ENCODE data around the gene CHSY1.

Gene CHSY1

DNA sequence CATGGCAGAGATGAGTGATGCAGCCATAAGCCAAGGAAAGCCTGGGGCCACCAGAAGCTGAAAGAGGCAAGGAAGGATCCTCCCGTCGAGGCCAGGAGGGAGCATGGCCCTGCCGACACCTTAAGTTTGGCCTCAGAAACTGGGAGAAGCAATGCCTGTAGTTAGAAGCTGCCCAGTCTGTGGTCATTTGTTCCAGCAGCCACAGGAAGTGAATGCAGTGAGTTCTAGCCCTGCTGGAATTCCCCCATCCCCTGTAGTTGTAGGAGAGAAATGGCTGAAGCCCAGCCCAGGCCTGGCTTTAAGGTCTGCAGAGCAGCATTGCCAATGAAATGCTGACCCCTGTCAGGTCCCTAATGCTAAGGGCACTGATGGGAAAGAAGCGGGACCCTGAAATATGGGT, 12.2 kb upstream of the CHSY1 start:
- Histone ChIP-seq H3K36me3 (ENCODE audit: control insufficient read depth, insufficient read depth, low read length) (no peaks in the 10 kb centered on the region), H3K9ac (no peak overlapping the region), H3K4me3 (ENCODE audit: low read depth, low read length) (no peak overlapping the region), H3K27me3 (ENCODE audit: control insufficient read depth, insufficient read depth, low read length) (no peaks in the 10 kb centered on the region), H3K4me2 (ENCODE audit: low read length) (no peak overlapping the region), H3K9me3 (ENCODE audit: control insufficient read depth, low read length) (no peaks in the 10 kb centered on the region), H3K27ac (no peak overlapping the region), H2AFZ (no peak overlapping the region), H3K4me1 (no peaks in the 10 kb centered on the region), H3K79me2 (no peaks in the 10 kb centered on the region)
- TF ChIP-seq CTCF (IDR thresholded peaks at IDR 0.05), result no peak

- Histone ChIP-seq H3K4me3 (ENCODE audit: low read depth, low read length) (no peak overlapping the region), H3K36me3 (ENCODE audit: control insufficient read depth, insufficient read depth, low read length) (no peaks in the 10 kb centered on the region)
Observed at GRCh38 chr15:101262551-101262950, 10.7 kb upstream of the CHSY1 start.

DNA sequence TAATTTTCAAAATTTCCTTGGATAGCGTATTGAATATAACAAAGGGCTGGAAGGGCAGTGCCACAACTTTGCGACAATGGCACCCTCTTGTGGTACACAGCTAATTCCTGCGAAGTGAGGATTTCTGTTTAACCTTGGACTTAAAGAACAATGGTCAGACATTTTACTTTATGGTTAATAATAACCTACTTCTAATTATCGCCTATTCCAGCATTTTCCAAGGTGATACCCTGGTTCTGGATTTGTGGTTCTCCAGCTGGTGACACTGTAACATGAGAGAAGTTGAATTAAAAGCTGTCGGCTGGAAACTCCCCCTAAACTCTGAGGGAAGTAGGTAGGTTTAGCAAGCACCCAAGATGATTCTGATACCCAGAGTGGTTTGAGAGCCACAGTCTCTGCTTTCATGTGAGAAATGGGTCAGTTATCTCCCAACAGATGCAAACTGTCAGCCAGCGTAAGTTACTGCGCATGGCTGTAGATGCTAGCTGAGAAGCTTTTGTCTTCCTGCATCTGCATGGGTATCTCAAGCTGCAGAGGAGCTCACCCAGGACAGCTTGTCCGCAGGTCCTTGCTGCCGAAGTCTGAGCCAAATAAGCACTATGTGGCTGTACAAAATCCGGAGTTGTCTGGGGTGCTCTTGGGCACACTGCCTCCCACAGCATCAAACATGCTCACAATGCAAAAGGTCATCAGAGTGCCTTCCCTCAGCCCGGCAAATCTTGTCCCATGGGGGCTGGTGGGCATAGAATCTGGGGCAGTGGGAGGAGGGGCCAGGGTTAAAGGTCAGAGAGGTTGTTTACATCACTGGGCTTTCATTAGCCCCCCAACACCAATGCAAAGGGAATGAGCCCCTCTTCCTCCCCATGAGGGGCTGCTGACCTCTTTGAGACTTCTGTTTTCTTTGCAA, 6.6 kb upstream of the CHSY1 start:
- H3K9ac ChIP-seq, result no peak overlapping the region
- H3K27ac ChIP-seq, result no peak overlapping the region

More at GRCh38 chr15:101262551-101262950, 10.7 kb upstream of the CHSY1 start:
- Histone ChIP-seq H3K27me3 (ENCODE audit: control insufficient read depth, insufficient read depth, low read length) (no peaks in the 10 kb centered on the region), H3K27ac (no peak overlapping the region), H3K4me1 (no peaks in the 10 kb centered on the region), H3K4me2 (ENCODE audit: low read length) (no peak overlapping the region), H3K79me2 (no peaks in the 10 kb centered on the region), H2AFZ (no peak overlapping the region), H3K9me3 (ENCODE audit: control insufficient read depth, low read length) (no peaks in the 10 kb centered on the region), H3K9ac (no peak overlapping the region)
- no peak for TF ChIP-seq CTCF (IDR thresholded peaks at IDR 0.05)

DNA sequence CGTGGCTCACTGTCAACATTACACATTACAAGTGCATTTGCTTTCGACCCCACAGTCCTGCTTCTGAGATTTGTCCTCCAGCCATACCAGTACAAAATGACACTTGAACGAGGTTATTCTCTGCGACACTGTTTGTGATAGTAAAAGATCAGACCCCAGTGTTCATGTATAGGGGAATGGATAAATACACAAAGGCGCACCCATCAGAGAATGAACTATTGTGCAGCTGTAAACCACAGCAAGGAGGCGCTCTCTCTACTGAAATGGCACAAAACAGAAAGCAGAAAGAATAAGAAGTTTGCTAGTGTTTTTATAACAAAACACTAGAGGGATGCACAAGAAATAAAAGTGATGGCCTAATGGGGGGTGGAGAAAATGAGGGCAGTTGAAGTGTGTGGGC, 4.9 kb upstream of the CHSY1 start:
- H3K4me2 ChIP-seq (ENCODE audit: low read length), result no peak overlapping the region
- no peaks in the 10 kb centered on the region for H3K36me3 ChIP-seq (ENCODE audit: control insufficient read depth, insufficient read depth, low read length)
- H3K4me3 ChIP-seq (ENCODE audit: low read depth, low read length), result no peak overlapping the region
- H2AFZ ChIP-seq, result no peak overlapping the region
- H3K4me1 ChIP-seq, result no peaks in the 10 kb centered on the region
- H3K27me3 ChIP-seq (ENCODE audit: control insufficient read depth, insufficient read depth, low read length), result no peaks in the 10 kb centered on the region
- H3K27ac ChIP-seq, result no peak overlapping the region
- no peak for TF ChIP-seq CTCF (IDR thresholded peaks at IDR 0.05)
- no peak overlapping the region for H3K9ac ChIP-seq
- no peaks in the 10 kb centered on the region for H3K79me2 ChIP-seq
- no peaks in the 10 kb centered on the region for H3K9me3 ChIP-seq (ENCODE audit: control insufficient read depth, low read length)

More for the DNA sequence above, 6.6 kb upstream of the CHSY1 start:
- Histone ChIP-seq H3K4me3 (ENCODE audit: low read depth, low read length) (no peak overlapping the region), H3K9me3 (ENCODE audit: control insufficient read depth, low read length) (no peaks in the 10 kb centered on the region), H2AFZ (peak overlapping the region; percentile 28), H3K27me3 (ENCODE audit: control insufficient read depth, insufficient read depth, low read length) (no peaks in the 10 kb centered on the region), H3K79me2 (no peaks in the 10 kb centered on the region), H3K4me2 (ENCODE audit: low read length) (no peak overlapping the region), H3K36me3 (ENCODE audit: control insufficient read depth, insufficient read depth, low read length) (no peaks in the 10 kb centered on the region), H3K4me1 (no peaks in the 10 kb centered on the region)
- TF ChIP-seq CTCF (IDR thresholded peaks at IDR 0.05), result peak; percentile 73
